Measurements from ENCODE around the gene TIMMDC1. TPM values are rescaled to one million over a fixed set of nuclear protein-coding genes. Genes with fewer than 3 reads are reported as not detected.
"Not testable (repeated sequence)": the region's sequence is repeated elsewhere in the genome, so short reads cannot be mapped to it uniquely, and the experiment has no call there.

Gene TIMMDC1
- total RNA-seq, 1 experiment from 2014 or later, result 109 TPM

- Mint-ChIP-seq H3K4me1 (peaks cover 3 to 10% of the 10 kb centered on the region in 2 experiments; a peak in 2 of 4 replicates), H3K4me3 (no peak overlapping the region), H3K9me3 (no peaks in the 10 kb centered on the region), H3K36me3 (ENCODE audit: insufficient read depth in 1 of 3, low read depth in 3 of 3) (no peaks in the 10 kb centered on the region), H3K27me3 (ENCODE audit: low read depth) (peaks cover 2% of the 10 kb centered on the region), H3K27ac (no peak overlapping the region)
- Histone ChIP-seq H3K9ac (ENCODE audit: extremely low read depth, insufficient read length, low read length) (no peak overlapping the region), H2BK5ac (ENCODE audit: insufficient read length, low read length) (no peak overlapping the region), H3K23me2 (ENCODE audit: insufficient read length, low read depth, low read length, poor library complexity, severe bottlenecking) (no peaks in the 10 kb centered on the region), H3K27me3 (ENCODE audit: insufficient read depth, low read length) (no peaks in the 10 kb centered on the region), H3K27ac (ENCODE audit: insufficient read length, low read depth, low read length) (no peak overlapping the region), H4K91ac (ENCODE audit: insufficient read length, low read depth, low read length) (no peak overlapping the region), H3K14ac (ENCODE audit: insufficient read depth, low read length) (no peak overlapping the region), H3K23ac (ENCODE audit: insufficient read length, low read depth, low read length) (no peak overlapping the region), H3K18ac (ENCODE audit: insufficient read length, low read depth, low read length) (no peak overlapping the region), H4K8ac (replicated peaks; ENCODE audit: insufficient read length, low read depth, low read length) (no peak overlapping the region), H3K9me3 (ENCODE audit: control insufficient read depth, low read depth, low read length) (no peaks in the 10 kb centered on the region), H2BK120ac (ENCODE audit: low read depth, low read length, poor library complexity, severe bottlenecking) (no peak overlapping the region), H3K79me1 (ENCODE audit: insufficient read depth, low read depth, low read length, poor library complexity, severe bottlenecking) (no peaks in the 10 kb centered on the region), H2BK12ac (ENCODE audit: insufficient read length, low read depth, low read length) (no peak overlapping the region), H2AK5ac (ENCODE audit: insufficient read length, low read length) (no peak overlapping the region), H2BK20ac (ENCODE audit: low read depth, low read length, poor library complexity, severe bottlenecking) (no peak overlapping the region), H3K79me2 (ENCODE audit: insufficient read depth, low read length) (no peaks in the 10 kb centered on the region), H2BK15ac (ENCODE audit: low read depth, low read length) (no peak overlapping the region), H3K4ac (ENCODE audit: low read depth, low read length) (no peak overlapping the region), H2AFZ (ENCODE audit: low read length) (no peak overlapping the region), H3K4me1 (ENCODE audit: insufficient read depth, low read length) (no peaks in the 10 kb centered on the region), H3K4me2 (ENCODE audit: insufficient read depth, insufficient read length, low read length) (no peak overlapping the region), H4K5ac (ENCODE audit: insufficient read length, low read depth, low read length) (no peak overlapping the region), H3T11ph (ENCODE audit: low read length) (no peak overlapping the region), H4K20me1 (ENCODE audit: control insufficient read depth, insufficient read depth, insufficient read length) (no peaks in the 10 kb centered on the region), H3K56ac (ENCODE audit: insufficient read length, low read depth, low read length) (no peak overlapping the region)
- peak; percentile 30 for DNase-seq
- WGBS (ENCODE audit: extremely low coverage, insufficient read length, low lambda C conversion rate), result no CpG with 5 or more reads among the region's 5 CpGs
- no peak for TF ChIP-seq CTCF (conservative IDR thresholded peaks at IDR 0.05)
These were observed 53.3 kb downstream of the TIMMDC1 start for GRCh38 chr3:119551598-119551997.

- H3K27ac ChIP-seq (ENCODE audit: insufficient read length, low read depth, low read length); H3T11ph ChIP-seq (ENCODE audit: low read length); H3K4ac ChIP-seq (ENCODE audit: low read depth, low read length); H2AFZ ChIP-seq (ENCODE audit: low read length); H3K27me3 ChIP-seq (ENCODE audit: insufficient read depth, low read length); H3K79me1 ChIP-seq (ENCODE audit: insufficient read depth, low read depth, low read length, poor library complexity, severe bottlenecking); H3K36me3 Mint-ChIP-seq (ENCODE audit: insufficient read depth in 1 of 3, low read depth in 3 of 3); H3K9ac ChIP-seq (ENCODE audit: extremely low read depth, insufficient read length, low read length); DNase-seq; H3K79me2 ChIP-seq (ENCODE audit: insufficient read depth, low read length); H3K56ac ChIP-seq (ENCODE audit: insufficient read length, low read depth, low read length); H4K20me1 ChIP-seq (ENCODE audit: control insufficient read depth, insufficient read depth, insufficient read length); H3K27ac Mint-ChIP-seq; H4K91ac ChIP-seq (ENCODE audit: insufficient read length, low read depth, low read length); H4K8ac ChIP-seq (replicated peaks; ENCODE audit: insufficient read length, low read depth, low read length); H3K23ac ChIP-seq (ENCODE audit: insufficient read length, low read depth, low read length); H3K18ac ChIP-seq (ENCODE audit: insufficient read length, low read depth, low read length); H3K23me2 ChIP-seq (ENCODE audit: insufficient read length, low read depth, low read length, poor library complexity, severe bottlenecking); H2BK20ac ChIP-seq (ENCODE audit: low read depth, low read length, poor library complexity, severe bottlenecking); H3K27me3 Mint-ChIP-seq (ENCODE audit: low read depth); H2BK120ac ChIP-seq (ENCODE audit: low read depth, low read length, poor library complexity, severe bottlenecking); H2AK5ac ChIP-seq (ENCODE audit: insufficient read length, low read length); H3K4me1 ChIP-seq (ENCODE audit: insufficient read depth, low read length); H4K5ac ChIP-seq (ENCODE audit: insufficient read length, low read depth, low read length); H2BK15ac ChIP-seq (ENCODE audit: low read depth, low read length); H3K4me2 ChIP-seq (ENCODE audit: insufficient read depth, insufficient read length, low read length); H2BK5ac ChIP-seq (ENCODE audit: insufficient read length, low read length); H3K9me3 ChIP-seq (ENCODE audit: control insufficient read depth, low read depth, low read length); H3K9me3 Mint-ChIP-seq; H3K4me1 Mint-ChIP-seq; H3K4me3 Mint-ChIP-seq; H2BK12ac ChIP-seq (ENCODE audit: insufficient read length, low read depth, low read length); H3K14ac ChIP-seq (ENCODE audit: insufficient read depth, low read length): not testable (repeated sequence)
- WGBS (ENCODE audit: extremely low coverage, insufficient read length, low lambda C conversion rate), result no CpG with 5 or more reads among the region's 6 CpGs
These were observed 54.6 kb downstream of the TIMMDC1 start for GRCh38 chr3:119552928-119553327.
